Lower lobe of right lung (tissue), 2 donors: Measurements from ENCODE around the gene PFKFB1. TPM values are rescaled to one million over a fixed set of nuclear protein-coding genes. Genes with fewer than 3 reads are reported as not detected.

ENCODE experiments used
- ATAC-seq, 2 donors: fragments of 200-7000 bp; cut with Tn5 transposase; one replicate each; pipeline ENCODE4 v1.9.1; 2020 to 2022; ENCODE audit warnings: mild to moderate bottlenecking in 2 of 2, moderate library complexity in 2 of 2
- DNase-seq: peaks from one replicate; pipeline ENCODE4 v3.0.0-alpha.2; 2020
- H3K27ac ChIP-seq: fragments of 200-600 bp; one replicate; pipeline ENCODE4 v1.8.0; 2022
- H3K27me3 ChIP-seq: fragments of 200-600 bp; one replicate; pipeline ENCODE4 v1.8.0; 2022; ENCODE audit warnings: low read depth
- H3K36me3 ChIP-seq: fragments of 200-600 bp; one replicate; pipeline ENCODE4 v1.8.0; 2022; ENCODE audit warnings: mild to moderate bottlenecking
- H3K4me1 ChIP-seq: fragments of 200-600 bp; one replicate; pipeline ENCODE4 v1.8.0; 2022
- H3K4me3 ChIP-seq: fragments of 200-600 bp; one replicate; pipeline ENCODE4 v1.8.0; 2022; ENCODE audit warnings: mild to moderate bottlenecking
- H3K9me3 ChIP-seq: fragments of 200-600 bp; one replicate; pipeline ENCODE4 v1.8.0; 2022
- intact Hi-C: fragments of 100-400 bp; cut with DNase I; formaldehyde crosslinking; loops from one replicate; pipeline ENCODE4 v1.11.0; 2022
- total RNA-seq: library from RNA; stranded (reverse); fragmentation: NEBNext Ultra II Directional; extraction: Animal tissue kit (Norgen Biotek cat#: 25700); gene quantifications from one replicate; pipeline ENCODE4 v1.2.1, GENCODE V29; 2021
- TF ChIP-seq, protein P1 (sequence below): fragments of 200-600 bp; IDR thresholded peaks from one replicate; pipeline ENCODE4 v1.8.0; 2022; ENCODE audit warnings: antibody characterized with exemption, mild to moderate bottlenecking
- donor health status: DM: no; HTN: yes; CAD: no; lungs with severe emphysema.

PFKFB1 gene
- total RNA-seq, 1 donor from 2014 or later: 0.27 TPM

DNA sequence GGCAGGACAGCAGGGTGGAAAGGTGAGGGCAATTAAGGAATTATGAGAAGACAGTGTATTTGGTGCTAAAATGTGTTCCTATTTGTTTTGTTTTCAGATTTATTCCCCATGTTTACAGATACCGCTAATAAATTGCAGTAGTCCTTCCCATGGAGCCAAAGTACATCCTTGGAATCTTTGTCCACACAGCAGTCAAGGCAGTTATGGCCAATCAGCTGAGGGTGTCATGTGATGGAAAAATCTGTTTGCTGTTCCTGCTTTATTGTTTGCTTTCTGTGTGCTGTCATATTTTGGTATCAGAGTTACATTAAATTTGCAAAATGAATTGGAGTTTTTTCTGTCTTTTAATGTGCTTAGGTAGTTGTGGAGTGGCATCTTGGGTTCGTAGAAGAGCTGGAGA, 62.9 kb downstream of the PFKFB1 start:
- Histone ChIP-seq H3K4me3 (no peak overlapping the region), H3K4me1 (no peaks in the 10 kb centered on the region), H3K9me3 (no peaks in the 10 kb centered on the region), H3K27me3 (no peaks in the 10 kb centered on the region), H3K27ac (no peak overlapping the region), H3K36me3 (no peaks in the 10 kb centered on the region)
- ATAC-seq (no peak), DNase-seq (no peak)
- intact Hi-C loops: no loop called here
- TF ChIP-seq, protein P1, sequence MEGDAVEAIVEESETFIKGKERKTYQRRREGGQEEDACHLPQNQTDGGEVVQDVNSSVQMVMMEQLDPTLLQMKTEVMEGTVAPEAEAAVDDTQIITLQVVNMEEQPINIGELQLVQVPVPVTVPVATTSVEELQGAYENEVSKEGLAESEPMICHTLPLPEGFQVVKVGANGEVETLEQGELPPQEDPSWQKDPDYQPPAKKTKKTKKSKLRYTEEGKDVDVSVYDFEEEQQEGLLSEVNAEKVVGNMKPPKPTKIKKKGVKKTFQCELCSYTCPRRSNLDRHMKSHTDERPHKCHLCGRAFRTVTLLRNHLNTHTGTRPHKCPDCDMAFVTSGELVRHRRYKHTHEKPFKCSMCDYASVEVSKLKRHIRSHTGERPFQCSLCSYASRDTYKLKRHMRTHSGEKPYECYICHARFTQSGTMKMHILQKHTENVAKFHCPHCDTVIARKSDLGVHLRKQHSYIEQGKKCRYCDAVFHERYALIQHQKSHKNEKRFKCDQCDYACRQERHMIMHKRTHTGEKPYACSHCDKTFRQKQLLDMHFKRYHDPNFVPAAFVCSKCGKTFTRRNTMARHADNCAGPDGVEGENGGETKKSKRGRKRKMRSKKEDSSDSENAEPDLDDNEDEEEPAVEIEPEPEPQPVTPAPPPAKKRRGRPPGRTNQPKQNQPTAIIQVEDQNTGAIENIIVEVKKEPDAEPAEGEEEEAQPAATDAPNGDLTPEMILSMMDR: no peak

DNA sequence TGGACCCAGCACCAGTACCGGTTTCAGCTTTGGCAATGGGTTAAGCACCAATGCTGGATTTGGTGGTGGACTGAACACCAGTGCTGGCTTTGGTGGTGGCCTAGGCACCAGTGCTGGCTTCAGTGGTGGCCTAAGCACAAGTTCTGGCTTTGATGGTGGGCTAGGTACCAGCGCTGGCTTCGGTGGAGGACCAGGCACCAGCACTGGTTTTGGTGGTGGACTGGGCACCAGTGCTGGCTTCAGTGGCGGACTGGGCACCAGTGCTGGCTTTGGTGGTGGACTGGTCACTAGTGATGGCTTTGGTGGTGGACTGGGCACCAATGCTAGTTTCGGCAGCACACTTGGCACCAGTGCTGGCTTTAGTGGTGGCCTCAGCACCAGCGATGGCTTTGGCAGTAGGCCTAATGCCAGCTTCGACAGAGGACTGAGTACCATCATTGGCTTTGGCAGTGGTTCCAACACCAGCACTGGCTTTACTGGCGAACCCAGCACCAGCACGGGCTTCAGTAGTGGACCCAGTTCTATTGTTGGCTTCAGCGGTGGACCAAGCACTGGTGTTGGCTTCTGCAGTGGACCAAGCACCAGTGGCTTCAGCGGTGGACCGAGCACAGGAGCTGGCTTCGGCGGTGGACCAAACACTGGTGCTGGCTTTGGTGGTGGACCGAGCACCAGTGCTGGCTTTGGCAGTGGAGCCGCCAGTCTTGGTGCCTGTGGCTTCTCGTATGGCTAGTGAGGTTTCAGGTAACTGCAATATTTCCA, 63.5 kb downstream of the PFKFB1 start:
- Histone ChIP-seq H3K4me3 (no peak overlapping the region), H3K9me3 (no peaks in the 10 kb centered on the region), H3K36me3 (no peaks in the 10 kb centered on the region), H3K27ac (no peak overlapping the region), H3K27me3 (no peaks in the 10 kb centered on the region), H3K4me1 (no peaks in the 10 kb centered on the region)
- ATAC-seq (no peak), DNase-seq (no peak)
- TF ChIP-seq, protein P1: no peak
- intact Hi-C loops: no loop called here

DNA sequence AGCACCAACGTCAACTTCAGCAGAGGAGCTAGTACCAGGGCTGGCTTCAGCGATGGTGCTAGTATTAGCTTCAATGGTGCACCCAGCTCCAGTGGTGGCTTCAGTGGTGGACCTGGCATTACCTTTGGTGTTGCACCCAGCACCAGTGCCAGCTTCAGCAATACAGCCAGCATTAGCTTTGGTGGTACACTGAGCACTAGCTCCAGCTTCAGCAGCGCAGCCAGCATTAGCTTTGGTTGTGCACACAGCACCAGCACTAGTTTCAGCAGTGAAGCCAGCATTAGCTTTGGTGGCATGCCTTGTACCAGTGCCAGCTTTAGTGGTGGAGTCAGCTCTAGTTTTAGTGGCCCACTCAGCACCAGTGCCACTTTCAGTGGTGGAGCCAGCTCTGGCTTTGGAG, 65.1 kb downstream of the PFKFB1 start:
- Histone ChIP-seq H3K4me1 (no peaks in the 10 kb centered on the region), H3K27ac (no peak overlapping the region), H3K27me3 (no peaks in the 10 kb centered on the region), H3K36me3 (no peaks in the 10 kb centered on the region), H3K9me3 (no peaks in the 10 kb centered on the region), H3K4me3 (no peak overlapping the region)
- TF ChIP-seq, protein P1: no peak
- intact Hi-C loops: no loop called here
- no peak for DNase-seq
- no peak for ATAC-seq

DNA sequence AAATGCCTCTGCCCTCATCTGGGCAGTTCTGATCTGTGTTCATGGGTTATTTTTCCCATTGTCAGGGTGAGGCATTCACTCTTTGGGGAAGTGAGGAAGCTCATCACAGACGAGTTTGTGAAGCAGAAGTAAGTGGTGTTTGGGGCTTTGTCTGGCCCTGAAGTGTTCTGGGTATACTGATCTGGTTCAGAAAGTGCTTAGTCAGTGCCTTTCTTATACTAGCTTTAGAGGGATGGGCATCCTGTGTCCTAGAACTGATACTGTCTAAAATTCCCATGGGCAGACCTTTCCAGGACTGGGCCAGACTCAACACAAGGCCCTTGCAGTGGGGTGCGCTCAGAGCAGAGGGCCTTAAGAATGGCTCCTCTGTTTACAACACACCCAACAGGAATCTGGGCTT, 67.0 kb downstream of the PFKFB1 start:
- intact Hi-C loops: no loop called here

DNA sequence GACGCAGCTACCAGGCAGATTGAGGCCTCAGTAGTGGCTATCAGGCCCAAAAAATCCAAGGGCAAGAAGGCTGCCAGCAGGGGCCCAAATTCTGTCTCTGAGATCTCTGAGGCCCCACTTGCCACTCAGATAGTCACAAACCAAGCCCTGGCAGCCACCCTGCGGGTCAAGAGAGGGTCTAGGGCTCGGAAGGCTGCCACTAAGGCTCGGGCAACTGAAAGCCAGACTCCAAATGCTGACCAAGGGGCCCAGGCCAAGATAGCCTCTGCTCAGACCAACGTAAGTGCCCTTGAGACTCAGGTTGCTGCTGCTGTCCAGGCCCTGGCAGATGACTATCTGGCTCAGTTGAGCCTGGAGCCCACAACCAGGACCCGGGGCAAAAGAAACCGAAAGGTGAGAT, 70.6 kb downstream of the PFKFB1 start:
- H3K9me3 ChIP-seq: no peaks in the 10 kb centered on the region
- H3K4me3 ChIP-seq: no peak overlapping the region
- H3K4me1 ChIP-seq: no peaks in the 10 kb centered on the region
- no peak for ATAC-seq
- no peak for DNase-seq
- intact Hi-C loops: no loop called here
- TF ChIP-seq, protein P1: no peak
- no peaks in the 10 kb centered on the region for H3K27me3 ChIP-seq
- no peak overlapping the region for H3K27ac ChIP-seq
- no peaks in the 10 kb centered on the region for H3K36me3 ChIP-seq

More for the DNA sequence above, 67.0 kb downstream of the PFKFB1 start:
- TF ChIP-seq, protein P1: no peak
- no peaks in the 10 kb centered on the region for H3K9me3 ChIP-seq
- H3K27ac ChIP-seq: no peak overlapping the region
- no peaks in the 10 kb centered on the region for H3K27me3 ChIP-seq
- H3K4me3 ChIP-seq: no peak overlapping the region
- no peaks in the 10 kb centered on the region for H3K4me1 ChIP-seq
- ATAC-seq: no peak
- no peaks in the 10 kb centered on the region for H3K36me3 ChIP-seq
- no peak for DNase-seq
